Stimulated activated CD4-positive, alpha-beta T cell treated with anti-CD3 and anti-CD28 coated beads, Interleukin-12 subunit alpha, Interleukin-12 subunit beta, amount 100 ng/mL, for 4 hours (primary cell): ENCODE data around the gene SYNPO2L.
A peak's percentile ranks its signal among the peaks of the same experiment; 100 is the strongest.
"Not testable (repeated sequence)": the region's sequence is repeated elsewhere in the genome, so short reads cannot be mapped to it uniquely, and the experiment has no call there.

Source experiments
- DNase-seq: peaks from one replicate; pipeline ENCODE4 v3.0.0-alpha.2; 2020

Gene SYNPO2L

DNA sequence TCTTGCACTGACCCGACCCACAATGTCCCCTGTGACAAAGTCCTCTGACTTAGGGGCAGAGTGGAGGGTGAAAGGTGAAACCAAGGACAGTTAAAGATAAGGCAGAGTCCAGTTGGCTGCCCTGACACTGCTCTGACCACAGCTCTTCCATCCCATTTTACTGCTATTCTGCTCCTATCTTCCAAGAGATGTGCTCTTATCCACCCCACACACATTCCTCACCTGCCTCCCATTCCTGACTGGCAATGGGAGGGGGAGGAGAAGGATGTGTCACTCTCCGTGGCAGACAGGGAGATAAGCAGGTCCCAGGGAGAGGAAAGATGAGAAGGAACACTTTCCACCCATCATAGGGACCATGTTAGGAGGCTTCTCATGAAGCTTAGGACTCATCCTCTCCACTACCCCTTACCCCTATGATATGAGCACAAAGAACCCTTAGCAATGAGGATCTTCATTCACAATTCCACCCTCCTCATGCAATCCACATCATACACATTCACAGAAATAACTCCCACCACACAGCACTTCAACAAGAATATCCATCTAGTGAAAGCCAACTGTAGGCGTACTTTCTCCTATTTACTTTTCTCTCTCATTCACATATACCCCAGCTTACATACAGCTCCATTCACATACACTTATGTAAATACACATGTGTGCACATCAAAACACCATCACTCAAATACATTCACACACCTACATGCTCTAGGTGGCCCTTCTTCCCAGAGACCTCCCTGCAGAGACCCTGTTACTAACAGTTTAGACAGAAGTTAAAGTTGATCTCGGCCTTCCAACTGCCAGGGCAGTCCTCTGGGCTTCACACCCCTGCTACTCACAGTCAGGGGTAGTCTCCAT lies 6.6 kb downstream of the SYNPO2L start:
- DNase-seq = no peak

DNA sequence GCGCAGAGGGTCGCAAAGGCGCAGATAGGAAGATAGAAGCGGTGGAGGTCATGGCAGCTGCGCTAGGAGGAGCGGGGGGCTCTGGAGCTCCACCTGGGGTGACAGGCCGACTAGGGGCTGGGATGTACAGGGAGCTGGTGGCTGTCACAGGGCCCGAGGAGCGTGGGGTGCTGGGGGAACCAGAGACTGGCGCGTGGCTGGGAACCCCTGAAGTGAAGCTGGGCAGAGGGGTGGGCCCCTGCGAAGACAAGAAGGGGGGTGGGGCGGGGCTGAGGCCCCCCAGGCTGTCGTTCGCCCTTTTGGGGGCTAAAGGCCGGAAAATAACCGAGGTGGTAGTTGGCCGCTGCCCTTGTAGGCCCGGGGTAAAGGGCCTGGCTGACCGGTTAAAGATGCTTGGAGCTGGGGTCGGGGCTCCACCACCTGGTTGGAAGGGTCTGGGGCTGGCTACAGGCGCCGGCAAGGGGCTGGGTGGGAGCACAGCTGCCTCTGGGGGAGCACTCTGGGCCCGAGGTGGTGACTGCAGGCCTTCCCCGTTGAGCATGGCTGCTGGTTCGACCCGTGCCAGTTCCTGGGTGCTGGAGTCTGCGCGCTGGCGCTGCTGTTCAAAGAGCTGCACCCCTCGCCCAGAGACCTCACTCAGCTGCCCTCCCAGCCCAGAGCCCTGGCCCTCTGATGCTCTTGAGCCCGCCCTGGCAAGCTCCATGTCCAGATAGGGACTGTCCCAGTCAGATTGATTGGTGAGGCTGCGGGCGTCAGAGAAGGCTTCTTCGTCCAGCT lies 7.8 kb downstream of the SYNPO2L start:
- DNase-seq = no peak

DNA sequence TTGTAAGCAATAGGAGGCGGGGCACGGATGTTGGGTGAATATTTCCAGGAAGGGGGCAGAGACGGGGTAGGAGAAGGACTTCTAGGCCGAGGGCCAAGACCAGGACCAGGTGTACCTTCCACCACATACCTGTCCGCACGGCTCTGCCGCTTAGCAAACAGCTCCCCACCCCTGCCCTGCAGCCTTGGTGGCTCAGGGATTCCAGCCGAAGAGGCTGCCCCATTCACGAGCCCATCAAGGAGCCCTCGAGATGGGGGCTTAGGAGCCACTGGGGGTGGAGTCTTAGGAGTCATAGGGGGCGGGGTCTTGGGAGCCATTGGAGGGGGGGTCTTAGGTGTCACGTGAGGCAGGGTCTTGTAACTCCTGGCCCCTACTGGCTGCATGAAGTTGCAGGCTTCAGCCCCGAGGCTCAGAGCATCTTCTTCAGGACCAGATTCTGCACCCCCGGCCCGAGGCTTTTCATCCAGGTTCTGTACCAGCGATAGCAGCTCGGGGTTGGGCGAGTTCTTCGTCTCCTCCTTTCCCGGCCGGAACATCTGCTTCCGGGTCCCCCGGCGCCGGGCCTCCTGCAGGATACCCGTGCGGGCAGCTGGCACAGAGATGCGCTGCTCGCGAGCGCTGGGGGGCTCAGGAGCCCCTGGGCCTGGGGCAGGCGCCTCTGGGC lies 8.5 kb downstream of the SYNPO2L start:
- no peak for DNase-seq

DNA sequence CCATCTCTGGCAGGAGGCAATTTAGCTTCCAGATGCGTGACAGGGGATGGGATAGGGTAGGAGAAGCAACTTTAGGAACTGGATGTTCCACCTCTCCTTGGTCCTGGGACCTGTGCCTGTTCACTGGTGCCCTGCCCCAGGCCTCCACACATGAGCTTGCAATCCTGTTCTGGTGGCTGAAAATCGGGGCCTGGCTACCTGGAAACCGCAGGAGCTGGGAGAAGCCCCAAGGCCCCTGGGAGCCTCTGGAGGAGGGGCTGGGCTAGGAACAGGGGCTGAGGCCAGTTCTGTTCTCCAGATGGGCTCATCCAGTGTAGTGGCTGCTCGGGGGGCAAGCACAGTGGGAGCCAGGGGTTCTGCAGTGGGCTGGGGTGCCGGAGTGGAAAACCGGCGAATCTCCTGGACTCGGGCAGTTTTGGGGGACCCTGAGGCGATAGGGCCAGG lies 9.2 kb downstream of the SYNPO2L start:
- DNase-seq = no peak

DNA sequence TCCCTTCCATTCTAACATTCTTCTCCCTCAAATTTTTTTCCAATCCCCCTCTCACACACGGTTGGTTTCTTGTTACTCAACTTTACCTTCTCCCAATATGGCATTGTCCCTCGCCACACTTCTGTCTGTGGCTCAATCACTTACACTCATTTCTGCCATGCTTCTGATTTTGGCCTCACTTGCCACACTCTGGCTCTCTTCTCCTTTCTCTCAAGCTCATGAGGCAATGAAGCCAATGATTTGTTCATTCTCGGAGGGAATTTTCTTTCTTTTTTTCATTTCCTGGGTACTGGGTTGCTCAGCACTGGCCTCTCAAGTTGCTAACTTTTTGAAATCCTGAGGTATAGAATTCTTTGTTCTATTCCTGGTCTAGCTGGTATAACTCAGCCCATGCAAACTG lies 10.6 kb downstream of the SYNPO2L start:
- DNase-seq = no peak

DNA sequence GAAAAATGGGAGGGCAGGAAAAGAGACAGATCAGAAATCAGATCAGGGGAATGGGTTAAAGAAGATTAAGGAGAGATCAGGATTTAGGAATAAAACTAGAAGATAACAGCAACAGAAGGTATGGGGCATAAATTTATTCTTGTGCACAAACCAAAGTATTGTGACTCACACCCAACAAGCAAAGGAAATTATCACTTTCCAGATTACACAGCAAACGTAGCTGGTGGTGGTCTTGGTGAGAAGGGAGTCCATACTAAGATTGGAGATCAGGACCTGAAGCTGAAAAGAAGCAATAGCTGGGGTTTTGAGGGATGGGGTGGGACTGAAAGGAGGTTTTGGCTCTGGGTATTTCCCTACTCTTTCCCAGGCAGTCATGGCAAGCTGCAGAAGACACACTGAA lies 11.1 kb downstream of the SYNPO2L start:
- no peak for DNase-seq

DNA sequence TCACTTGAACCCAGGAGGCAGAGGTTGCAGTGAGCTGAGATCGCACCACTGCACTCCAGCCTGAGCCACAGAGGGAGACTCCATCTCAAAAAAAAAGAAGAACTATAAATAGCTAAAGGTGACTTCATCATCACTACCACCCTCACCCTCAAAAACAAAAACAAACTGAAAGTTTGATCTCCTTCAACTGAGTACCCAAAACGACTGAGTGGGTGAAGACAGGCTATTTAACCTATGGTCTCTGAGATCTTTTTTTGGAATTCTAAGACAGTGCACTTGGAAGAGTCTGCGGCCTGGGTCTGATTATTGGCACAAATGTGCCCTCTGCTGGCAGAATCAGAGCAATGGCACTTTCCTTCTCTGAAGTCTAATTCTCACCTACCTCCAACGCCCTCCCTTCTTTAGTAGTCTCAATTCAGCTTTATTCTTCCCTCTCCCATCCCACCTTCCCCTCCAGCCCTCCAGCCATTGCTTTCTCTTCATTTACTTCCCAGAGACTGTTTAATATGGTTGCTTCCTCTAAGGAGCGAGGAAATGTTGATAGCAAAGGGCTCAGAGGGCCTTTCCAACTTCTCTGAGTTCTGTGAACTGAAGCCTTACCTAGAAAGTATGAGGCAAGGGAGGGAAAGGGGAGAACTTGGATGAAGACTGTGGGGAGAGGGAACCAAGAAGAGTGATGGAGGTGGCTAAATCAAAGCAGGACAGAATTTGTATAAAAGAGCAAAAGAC lies 11.7 kb downstream of the SYNPO2L start:
- no peak for DNase-seq

DNA sequence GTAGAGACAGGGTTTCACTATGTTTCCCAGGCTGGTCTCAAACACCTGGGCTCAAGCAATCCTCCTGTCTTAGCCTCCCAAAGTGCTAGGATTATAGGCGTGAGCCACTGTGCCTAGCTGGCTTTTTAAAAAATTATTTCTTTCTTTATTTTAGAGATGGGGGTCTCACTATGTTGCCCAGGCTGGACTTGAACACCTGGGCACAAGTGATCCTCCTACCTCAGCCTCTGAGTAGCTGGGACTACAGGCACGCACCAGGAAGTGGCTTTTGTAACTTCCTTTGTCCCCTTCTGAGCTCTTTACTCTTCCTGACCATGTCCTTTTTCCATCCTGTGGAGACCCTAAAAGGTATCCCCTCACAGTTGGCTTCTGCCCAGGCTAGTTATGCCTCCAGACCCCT lies 12.5 kb downstream of the SYNPO2L start:
- DNase-seq = no peak

DNA sequence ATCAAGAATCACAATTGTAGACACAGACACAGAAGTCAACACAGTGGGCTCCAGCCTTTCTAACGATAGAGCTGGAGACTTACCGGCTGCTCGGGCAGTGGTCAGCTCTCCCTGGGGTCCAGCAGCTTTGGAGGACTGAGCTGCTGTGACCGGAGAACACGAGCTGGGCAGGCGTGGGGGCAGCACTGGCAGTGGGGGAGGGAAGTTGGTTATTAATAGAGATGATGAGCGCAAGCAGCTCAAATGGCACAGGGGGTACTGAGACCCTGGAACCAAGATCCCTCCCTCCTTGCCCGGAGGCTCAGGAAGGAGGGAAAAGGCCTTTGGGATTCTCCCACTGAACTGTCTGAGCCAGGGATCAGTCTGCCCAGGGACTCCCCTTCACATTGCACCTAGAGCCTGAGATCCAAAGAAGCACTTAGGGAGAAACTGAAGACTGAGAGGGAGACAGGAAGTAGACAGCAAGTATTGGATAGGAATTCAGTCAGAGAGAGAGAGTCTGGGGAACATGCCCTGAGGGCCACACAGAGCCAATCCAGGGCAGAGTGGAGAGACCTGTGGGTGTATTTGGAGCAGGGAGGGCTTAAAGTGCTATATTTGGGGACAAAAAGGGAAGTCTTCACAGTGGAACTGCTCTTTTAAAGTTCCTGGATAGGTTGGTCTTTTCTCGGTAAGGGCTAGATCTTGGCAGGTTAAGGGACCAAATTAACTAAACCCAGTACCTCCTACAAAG lies 14.3 kb downstream of the SYNPO2L start, which contains the start of gene MYOZ1:
MYOZ1 (minus strand) TSS at position 147 of the 733 bp plus-strand sequence. CDS start 1,457 bp downstream, outside the sequence.
- no peak for DNase-seq

DNA sequence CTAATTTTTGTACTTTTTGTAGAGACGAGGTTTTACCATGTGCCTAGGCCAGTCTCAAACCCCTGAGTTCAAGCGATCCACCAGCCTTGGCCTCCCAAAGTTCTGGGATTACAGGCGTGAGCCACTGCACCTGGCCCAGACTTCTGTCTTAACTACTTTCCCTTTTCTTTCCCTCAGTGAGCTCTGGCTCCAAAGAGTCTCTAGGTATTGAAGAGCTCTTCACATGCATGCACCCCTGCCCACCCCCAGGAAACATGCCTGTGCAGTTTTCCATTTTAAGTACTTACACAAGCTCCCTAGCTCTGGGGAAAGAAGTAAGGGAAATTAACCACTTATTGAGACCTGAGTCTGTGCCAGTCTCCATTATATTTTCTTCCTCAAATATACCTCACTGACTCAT lies 16.5 kb downstream of the SYNPO2L start:
- no peak for DNase-seq

DNA sequence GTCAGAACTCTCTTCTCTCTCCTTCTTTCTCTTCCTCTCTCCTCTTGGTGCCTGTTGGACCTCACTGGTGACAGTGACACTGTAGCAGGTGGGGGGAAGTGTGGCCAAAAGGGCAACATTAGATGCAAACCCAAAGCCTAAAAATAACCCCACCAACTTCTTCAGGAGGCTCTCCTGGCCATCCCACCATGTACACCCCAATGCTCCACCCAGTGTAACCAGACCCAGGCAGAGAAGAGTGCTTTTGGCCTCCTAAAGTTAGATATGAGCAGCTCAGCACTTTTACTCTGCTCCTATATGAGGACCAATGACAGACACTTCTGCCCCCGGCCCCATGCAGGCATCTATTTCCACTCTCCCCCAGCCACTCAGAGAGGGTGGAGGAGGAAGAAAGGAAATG lies 20.0 kb downstream of the SYNPO2L start:
- no peak for DNase-seq

DNA sequence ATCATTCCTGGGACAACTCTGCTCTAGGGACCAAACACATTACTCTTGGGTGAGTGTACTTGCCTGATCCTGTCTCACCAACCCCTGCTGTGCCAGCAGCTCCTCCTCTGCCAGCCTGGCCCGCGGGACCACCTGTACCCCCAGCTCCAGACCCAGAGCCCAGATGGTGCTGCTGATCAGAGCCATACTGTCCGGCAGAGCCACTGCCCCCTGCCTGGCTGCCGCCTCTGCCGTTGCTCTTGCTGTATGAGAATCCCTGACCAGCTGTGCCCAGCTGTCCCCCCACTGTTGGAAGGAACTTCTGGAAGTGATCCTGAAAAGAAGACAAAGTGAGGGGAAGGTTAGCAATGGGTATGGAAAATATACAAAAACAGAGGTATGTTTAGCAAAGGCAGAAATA lies 21.4 kb downstream of the SYNPO2L start:
- DNase-seq = no peak

DNA sequence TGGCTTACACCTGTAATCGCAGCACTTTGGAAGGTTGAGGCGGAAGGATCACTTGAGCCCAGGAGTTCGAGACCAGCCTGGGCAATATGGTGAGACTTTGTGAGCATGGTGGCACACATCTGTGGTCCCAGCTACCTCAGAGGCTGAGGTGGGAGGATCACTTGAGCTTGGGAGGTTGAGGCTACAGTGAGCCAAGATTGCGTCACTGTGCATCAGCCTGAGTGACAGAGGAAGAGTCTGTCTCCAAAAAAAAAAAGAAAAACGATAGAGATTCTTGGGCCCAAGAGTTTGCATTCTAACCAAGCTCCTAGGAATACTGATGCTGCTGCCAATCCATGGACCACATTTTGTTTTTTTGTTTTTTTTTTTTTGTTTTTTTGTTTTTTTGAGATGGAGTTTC lies 26.7 kb downstream of the SYNPO2L start:
- no peak for DNase-seq

DNA sequence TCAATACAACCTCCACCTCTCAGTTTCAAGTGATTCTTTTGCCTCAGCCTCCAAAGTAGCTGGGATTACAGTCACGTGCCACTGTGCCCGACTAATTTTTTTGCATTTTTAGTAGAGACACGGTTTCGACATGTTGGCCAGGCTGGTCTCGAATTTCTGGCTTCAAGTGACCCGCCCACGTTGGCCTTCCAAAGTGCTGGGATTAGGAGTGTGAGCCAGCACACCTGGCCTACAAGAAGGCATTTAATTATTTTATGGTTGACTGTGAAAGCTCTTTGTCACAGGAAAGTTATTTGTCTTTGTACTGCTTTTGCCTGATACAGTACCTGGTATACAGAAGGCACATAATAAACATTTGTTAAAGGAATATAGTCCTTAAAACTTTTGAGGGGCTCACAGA lies 27.4 kb downstream of the SYNPO2L start:
- no peak for DNase-seq

DNA sequence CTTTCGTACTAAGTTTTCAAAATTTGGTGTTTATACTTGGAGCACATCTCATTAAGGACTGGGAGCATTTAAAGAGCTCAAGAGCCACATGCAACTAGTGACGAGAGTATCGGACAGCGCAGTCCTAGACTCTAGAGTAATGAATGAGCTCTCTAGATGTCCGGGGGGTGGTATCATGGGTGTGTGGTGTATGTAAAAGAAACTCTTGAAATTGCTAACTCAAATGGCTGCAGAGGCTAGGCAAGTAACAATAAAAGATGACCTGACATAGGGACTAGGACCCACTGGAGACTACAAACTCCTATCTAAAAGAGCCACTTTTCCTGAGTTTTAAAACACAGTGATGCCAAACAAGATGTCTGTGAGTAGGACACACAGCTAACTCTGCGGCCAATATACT lies 28.5 kb downstream of the SYNPO2L start:
- no peak for DNase-seq

DNA sequence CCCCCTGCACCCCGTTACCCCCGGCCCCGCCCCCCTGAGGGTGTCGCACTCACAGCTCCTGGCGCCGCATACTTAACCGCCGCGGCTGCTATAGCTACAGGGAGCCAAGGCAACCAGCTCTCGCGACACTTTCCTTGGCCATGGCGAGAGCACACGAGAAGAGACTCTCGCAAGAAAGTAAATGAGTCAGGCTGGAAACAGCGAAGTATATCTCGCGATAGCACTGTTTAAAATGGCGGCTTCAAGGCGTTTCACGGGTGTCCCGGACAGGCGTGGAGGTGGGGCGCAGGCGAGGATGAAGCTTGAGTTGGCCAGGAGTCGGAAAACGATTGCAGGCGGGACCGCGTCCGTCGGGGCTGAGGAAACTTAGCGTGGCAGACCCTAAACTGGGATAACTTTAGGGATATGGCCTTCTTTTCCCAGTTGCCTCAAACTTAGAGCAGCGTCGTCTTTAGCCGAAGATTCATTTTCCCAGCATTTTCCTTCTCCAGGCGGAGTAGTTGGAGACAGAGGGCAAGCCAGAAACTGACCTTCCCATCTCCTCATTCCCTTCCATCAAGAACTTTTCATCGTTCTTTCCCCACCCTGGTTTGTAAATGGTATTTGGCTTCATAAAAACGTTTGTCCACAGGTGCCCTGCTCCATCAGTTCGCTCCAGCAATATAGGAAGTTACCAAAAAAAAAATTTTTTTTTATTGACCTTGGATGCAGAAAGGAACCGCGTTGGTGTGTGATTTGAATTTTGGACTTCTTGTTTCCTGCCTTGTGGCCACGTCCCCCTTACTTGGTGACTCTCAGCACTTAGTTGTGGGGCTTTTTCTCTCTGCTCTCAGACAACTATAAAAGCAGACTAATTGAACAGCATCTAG lies 29.7 kb downstream of the SYNPO2L start:
- peak; percentile 85 for DNase-seq

DNA sequence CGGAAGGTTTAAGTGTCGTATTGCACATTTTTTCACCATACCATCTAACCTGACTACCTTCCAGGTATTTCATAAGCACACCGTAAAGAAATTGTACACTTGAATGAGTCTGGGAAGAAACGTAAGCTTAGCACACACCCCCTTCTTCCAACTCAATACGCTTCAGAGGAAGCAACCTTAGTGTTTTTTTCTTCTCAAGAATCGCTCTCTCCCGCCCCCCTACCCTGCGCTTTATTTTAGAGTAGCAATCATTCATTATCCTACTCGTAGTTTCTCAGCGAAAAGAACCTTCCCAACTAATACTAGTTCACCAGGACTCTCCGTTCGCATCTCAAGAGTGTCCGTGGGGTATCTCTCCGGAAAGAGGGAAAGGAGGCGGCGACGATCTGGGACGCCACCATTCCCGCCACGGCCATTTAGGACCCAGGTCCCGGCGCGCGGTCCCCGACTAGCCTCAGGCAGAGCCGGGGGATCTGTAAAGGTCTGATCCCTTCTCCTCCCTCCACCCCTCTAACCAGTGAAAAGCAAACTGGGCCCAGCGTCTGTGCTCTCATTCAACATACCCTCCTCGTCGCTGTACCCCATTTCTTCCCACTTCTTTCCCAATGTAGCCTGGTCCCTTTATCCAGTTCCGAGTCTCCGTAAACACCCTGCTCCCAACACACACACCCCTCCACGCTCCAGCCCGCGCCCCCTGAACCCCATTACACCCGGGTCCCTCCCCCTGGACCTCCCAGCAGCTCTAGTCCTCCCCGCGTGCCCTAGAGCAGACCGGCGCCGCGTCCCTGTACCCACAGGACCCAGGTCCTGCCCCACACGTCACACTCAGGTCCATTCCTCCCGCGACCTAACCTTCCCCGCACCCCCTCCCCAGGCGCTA lies 30.6 kb downstream of the SYNPO2L start:
- DNase-seq = no peak

DNA sequence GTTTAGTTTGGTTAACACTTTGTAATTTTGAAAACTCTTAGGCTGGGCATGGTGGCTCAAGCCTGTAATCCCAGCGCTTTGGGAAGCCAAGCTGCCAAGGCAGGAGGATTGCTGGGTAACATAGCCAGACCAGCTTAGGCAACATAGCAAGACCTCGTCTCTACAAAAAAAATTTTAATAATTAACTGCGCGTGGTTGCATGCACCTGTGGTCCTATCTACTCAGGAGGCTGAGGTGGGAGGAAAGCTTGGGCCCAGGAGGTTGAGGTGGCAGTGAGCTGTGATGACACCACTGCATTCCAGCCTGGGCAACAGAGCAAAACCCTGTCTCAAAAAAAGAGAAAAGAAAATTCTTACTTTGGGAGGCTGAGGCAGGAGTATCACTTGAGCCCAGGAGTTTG lies 32.8 kb downstream of the SYNPO2L start:
- no peak for DNase-seq

DNA sequence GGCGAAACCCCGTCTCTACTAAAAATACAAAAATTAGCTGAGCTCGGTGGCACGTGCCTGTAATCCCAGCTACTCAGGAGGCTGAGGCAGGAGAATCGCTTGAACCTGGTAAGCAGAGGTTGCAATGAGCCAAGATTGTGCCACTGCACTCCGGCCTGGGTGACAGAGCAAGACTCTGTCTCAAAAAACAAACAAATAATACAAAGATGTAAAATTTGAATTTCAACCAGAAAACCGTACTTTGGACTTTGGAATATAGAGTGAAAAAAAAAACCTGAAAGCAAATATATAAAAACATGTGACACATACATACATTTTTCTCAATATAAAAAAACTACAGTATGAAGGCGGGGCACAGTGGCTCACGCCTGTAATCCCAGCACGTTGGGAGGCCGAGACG lies 34.9 kb downstream of the SYNPO2L start:
- DNase-seq = not testable (repeated sequence)

DNA sequence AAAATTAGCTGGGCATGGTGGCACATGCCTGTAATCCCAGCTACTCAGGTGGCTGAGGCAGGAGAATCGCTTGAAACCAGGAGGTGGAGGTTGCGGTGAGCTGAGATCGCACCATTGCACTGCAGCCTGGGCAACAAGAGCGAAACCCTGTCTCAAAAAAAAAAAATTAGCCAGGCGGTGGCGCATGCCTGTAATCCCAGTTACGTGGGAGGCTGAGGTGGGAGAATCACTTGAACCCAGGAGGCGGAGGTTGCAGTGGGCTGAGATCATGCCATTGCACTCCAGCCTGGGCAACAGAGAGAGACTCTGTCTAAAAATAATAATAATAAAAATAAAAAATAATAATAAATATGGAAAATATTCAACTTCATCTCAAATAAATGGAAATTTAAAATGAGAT lies 38.7 kb downstream of the SYNPO2L start:
- not testable (repeated sequence) for DNase-seq
